GM12891 (cell line): ENCODE results near the gene POLR2C.

Experiments used
- PAX5 ChIP-seq: IDR thresholded peaks from 2 replicates; pipeline ENCODE4 v1.6.1; 2011; ENCODE audit warnings: low read length, moderate library complexity, mild to moderate bottlenecking; ENCODE audit not compliant: insufficient read depth, severe bottlenecking
- POLR2A ChIP-seq: IDR thresholded peaks from 2 replicates; pipeline ENCODE4 v1.6.1; 2011; ENCODE audit warnings: low read depth, low read length, control low read depth
- POLR2AphosphoS5 ChIP-seq: IDR thresholded peaks from 2 replicates; pipeline ENCODE4 v1.6.1; 2011; ENCODE audit warnings: low read depth, low read length, control low read depth
- POU2F2 ChIP-seq: IDR thresholded peaks from 2 replicates; pipeline ENCODE4 v1.6.1; 2011; ENCODE audit warnings: low read depth, mild to moderate bottlenecking, control low read depth, low read length, moderate library complexity
- SPI1 ChIP-seq: IDR thresholded peaks from 2 replicates; pipeline ENCODE4 v1.6.1; 2011; ENCODE audit warnings: low read depth, low read length, control low read depth
- TAF1 ChIP-seq: IDR thresholded peaks from 2 replicates; pipeline ENCODE4 v1.6.1; 2011; ENCODE audit warnings: low read depth, low read length, control low read depth

DNA sequence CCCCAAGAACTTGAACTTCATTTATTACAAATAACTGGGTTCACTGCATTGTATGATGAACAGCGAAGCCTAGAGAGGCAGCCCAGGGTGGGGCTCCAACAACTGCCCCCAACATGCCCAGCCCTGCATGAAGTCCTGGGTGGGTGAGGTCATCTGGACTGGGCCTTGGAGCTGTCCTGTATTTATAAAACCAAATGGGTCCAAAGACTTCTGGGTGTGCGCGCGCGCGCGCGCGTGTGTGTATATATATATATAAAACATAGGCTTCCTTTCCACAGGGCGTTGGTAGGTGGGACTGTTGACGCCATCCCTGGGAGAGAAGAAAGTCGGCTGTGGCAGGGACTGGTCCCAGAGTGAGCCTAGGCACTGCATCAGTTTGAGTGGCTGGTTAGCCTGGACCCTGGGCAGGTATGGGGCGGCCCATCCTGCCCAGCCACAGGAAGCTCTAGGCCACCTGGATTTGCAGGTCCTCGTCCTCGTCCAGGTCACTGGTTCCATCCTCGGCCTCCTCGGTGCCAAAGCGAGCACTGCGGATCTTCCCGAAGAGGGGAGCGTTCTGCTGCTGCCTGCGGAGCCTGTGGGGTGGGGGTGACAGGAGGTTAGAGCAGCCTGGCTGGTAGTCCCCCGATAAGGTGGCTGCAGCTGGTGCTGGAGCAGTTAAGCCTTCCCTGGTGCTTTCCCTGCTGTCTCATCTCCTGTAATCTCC lies 50.0 kb downstream of the POLR2C start:
- TF ChIP-seq POLR2A (no peak), POLR2AphosphoS5 (no peak), TAF1 (no peak), SPI1 (no peak), PAX5 (no peak), POU2F2 (no peak)
